GM12864 (cell line): ENCODE data around the gene RNASET2.
"Not testable (repeated sequence)": the region's sequence is repeated elsewhere in the genome, so short reads cannot be mapped to it uniquely, and the experiment has no call there.

Source experiments
- DNase-seq: peaks from one replicate; pipeline ENCODE4 v3.0.0-alpha.2; 2011; ENCODE audit warnings: low read depth
- H3K4me3 ChIP-seq: 2 replicates; pipeline ENCODE4 v1.5.1; 2011; ENCODE audit warnings: mild to moderate bottlenecking, low read depth, low read length, control low read depth
- TF ChIP-seq, protein P1 (sequence below): IDR thresholded peaks from 2 replicates; pipeline ENCODE4 v1.5.1; 2011; ENCODE audit warnings: low read depth, mild to moderate bottlenecking, moderate library complexity, low read length, control low read depth, inconsistent platforms; ENCODE audit errors: missing control alignments

RNASET2 gene

DNA sequence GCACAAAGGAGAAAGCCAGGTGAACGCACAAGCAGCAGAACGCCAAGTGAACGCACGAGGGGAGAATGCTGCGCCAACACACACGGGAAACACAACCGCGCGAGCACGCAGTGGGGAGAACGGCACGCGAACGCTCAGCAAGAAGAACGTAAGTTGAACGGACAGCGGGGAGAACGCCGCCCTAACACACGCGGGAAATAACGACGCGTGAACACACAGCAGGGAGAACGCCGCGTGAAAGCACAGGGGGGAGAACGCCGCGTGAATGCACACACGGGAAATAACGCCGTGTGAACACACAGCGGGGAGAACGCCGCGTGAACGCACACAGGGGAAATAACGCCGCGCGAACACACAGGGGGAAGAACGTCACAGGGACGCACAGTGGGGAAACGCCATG is 54.7 kb downstream of the RNASET2 start:
- H3K4me3 ChIP-seq, result no peak overlapping the region
- TF ChIP-seq, protein P1, sequence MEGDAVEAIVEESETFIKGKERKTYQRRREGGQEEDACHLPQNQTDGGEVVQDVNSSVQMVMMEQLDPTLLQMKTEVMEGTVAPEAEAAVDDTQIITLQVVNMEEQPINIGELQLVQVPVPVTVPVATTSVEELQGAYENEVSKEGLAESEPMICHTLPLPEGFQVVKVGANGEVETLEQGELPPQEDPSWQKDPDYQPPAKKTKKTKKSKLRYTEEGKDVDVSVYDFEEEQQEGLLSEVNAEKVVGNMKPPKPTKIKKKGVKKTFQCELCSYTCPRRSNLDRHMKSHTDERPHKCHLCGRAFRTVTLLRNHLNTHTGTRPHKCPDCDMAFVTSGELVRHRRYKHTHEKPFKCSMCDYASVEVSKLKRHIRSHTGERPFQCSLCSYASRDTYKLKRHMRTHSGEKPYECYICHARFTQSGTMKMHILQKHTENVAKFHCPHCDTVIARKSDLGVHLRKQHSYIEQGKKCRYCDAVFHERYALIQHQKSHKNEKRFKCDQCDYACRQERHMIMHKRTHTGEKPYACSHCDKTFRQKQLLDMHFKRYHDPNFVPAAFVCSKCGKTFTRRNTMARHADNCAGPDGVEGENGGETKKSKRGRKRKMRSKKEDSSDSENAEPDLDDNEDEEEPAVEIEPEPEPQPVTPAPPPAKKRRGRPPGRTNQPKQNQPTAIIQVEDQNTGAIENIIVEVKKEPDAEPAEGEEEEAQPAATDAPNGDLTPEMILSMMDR, result no peak
- no peak for DNase-seq

DNA sequence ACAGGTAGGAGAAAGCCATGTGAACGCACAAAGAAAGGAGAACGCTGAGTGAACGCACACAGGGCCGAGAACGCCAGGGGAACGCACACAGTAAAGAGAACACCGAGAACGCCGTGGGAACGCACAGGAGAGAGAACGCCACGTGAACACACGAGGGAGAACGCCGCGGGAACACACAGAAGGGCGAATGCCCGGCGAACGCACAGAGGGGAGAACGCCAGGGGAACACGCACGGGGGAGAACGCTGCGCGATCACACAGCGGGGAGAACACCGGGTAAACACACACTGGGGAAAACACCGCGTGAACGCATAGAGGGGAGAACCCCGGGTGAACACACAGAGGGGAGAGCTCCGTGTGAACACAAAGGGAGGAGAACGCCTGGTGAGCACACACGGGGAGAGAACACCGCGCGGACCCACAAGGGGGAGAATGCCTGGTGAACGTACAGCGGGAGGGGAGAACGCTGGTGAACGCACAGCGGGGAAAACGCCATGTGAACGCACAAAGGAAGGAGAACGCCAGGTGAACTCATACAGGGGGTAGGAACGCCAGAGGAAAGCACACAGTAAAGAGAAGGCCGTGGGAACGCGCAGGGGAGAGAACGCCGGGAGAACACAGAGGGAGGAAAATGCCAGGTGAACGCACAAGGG is 55.3 kb downstream of the RNASET2 start:
- no peak for DNase-seq
- TF ChIP-seq, protein P1, result no peak
- no peak overlapping the region for H3K4me3 ChIP-seq

DNA sequence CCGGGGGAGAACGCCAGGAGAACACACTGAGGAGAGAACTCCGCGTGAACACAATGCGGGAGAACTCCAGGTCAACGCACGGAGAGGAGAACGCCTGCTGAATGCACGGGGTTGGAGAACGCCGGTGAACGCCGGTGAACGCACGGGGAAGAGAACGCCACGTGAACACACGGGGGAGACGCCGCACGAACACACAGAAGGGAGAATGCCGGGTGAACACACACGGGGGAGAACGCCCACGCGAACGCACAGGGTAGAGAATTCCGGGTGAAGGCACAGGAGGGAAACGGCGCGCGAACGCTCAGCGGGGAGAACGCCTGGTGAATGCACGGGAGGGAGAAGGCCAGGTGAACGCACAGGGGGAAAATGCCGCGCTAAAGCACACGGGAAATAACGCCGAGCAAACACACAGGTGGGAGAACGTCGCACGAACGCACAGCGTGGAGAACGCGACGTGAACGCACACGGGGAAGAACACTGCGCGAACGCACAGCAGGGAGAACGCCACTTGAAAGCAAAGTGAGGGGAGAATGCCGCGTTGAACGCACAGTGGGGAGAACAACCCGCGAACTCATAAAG is 56.1 kb downstream of the RNASET2 start:
- no peak overlapping the region for H3K4me3 ChIP-seq
- DNase-seq, result no peak
- TF ChIP-seq, protein P1, result no peak

DNA sequence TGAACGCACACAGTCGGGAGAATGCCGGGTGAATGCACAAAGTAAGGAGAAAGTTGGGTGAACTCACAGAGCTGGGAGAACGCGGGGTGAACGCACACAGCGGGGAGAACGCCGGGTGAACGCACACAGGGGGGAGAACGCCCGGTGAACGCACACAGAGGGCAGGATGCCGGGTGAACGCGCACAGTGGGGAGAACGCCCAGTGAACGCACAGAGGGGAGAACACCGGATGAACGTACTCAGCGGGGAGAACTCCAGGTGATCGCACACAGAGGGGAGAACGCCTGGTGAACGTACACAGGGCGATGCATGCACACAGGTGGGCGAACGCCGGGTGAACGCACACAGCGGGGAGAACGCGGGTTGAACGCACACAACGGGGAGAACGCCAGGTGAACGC is 57.4 kb downstream of the RNASET2 start:
- H3K4me3 ChIP-seq, result no peak overlapping the region
- TF ChIP-seq, protein P1, result no peak
- DNase-seq, result no peak

DNA sequence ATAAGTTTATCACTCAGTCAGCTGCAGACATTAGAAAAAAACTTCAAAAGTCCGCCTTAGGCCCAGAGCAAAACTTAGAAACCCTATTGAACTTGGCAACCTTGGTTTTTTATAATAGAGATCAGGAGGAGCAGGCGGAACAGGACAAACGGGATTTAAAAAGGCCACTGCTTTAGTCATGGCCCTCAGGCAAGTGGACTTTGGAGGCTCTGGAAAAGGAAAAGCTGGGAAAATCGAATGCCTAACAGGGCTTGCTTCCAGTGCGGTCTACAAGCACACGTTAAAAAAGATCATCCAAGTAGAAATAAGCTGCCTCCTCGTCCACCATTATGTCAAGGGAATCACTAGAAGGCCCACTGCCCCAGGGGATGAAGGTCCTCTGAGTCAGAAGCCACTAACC is 61.7 kb downstream of the RNASET2 start:
- H3K4me3 ChIP-seq, DNase-seq: not testable (repeated sequence)

DNA sequence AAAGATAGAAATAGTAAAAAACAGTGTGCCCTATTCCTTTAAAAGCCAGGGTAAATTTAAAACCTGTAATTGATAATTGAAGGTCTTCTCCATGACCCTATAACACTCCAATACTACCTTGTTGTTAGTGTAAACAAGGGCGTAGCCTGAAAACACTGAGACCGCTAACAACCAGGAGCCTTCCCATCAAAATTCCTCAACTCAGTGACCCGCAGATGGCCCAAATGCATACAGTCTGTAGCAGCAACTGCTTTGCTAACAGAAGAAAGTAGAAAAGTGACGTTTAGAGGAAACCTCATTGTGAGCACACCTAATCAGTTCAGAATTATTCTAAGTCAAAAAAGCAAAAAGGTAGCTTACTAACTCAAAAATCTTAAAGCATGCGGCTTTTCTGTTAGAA is 63.9 kb downstream of the RNASET2 start:
- DNase-seq, H3K4me3 ChIP-seq: not testable (repeated sequence)

DNA sequence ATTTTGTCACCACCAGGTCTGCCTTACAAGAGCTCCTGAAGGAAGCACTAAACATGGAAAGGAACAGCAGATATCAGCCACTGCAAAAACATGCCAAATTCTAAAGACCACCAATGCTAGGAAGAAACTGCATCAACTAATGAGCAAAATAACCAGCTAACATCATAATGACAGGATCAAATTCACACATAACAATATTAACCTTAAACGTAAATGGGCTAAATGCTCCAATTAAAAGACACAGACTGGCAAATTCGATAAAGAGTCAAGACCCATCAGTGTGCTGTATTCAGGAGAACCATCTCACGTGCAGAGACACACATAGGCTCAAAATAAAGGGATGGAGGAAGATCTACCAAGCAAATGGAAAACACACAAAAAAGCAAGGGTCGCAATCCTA is 69.6 kb downstream of the RNASET2 start:
- DNase-seq, H3K4me3 ChIP-seq: not testable (repeated sequence)

DNA sequence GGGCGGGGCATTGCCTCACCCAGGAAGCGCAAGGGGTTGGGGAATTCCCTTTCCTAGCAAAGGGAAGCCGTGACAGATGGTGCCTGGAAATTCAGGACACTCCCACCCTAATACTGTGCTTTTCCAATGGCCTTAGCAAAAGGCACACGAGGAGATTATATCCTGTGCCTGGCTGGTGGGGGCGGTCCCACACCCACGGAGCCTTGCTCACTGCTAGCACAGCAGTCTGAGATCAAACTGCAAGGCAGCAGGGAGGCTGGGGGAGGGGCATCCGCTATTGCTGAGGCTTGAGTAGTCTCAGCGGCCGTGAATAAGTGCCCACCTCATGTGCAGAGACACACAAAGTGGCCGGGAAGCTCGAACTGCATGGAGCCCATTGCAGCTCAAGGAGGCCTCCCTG is 71.4 kb downstream of the RNASET2 start:
- H3K4me3 ChIP-seq, DNase-seq: not testable (repeated sequence)

DNA sequence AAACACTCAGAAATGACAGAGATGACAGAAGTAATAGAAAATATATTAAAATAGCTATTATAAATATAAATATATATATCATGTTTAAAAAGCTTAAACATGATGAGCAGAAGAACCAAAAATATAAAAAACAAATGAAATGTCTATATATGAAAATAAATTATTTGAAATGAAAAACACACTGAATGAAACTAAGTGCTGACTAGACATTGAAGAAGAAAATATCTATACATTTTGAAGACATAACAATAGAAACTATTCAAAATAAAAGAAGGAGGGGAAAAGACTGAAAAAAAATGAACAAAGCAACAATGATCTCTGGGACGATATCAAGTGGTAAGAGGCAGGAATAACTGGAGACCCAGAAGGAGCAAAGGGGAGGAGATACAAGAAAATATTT is 76.8 kb downstream of the RNASET2 start:
- no peak for DNase-seq
- no peak overlapping the region for H3K4me3 ChIP-seq
- TF ChIP-seq, protein P1, result no peak
